DMS153 treated with DMSO at 0.1 percent for 48 hours (cell line): ENCODE measurements around the gene KCNE2.
"Not testable (repeated sequence)": the region's sequence is repeated elsewhere in the genome, so short reads cannot be mapped to it uniquely, and the experiment has no call there.

Source experiments
- DNase-seq: peaks from one replicate; lab custom pipeline; 2025; ENCODE audit not compliant: unreplicated experiment; lab: John Stamatoyannopoulos, UW

KCNE2 gene

GRCh38 chr21:34352556-34352955 lies 11.2 kb upstream of the KCNE2 start:
- no peak for DNase-seq

- no peak for DNase-seq
These were observed 10.6 kb upstream of the KCNE2 start for GRCh38 chr21:34353182-34353581.

- DNase-seq = no peak
These were observed 9.0 kb upstream of the KCNE2 start for GRCh38 chr21:34354836-34355235.

- DNase-seq = no peak
These were observed 8.2 kb upstream of the KCNE2 start for GRCh38 chr21:34355570-34355969.

- DNase-seq = no peak
These were observed 5.9 kb upstream of the KCNE2 start for GRCh38 chr21:34357889-34358288.

GRCh38 chr21:34358866-34359265 lies 4.9 kb upstream of the KCNE2 start:
- no peak for DNase-seq

- no peak for DNase-seq
These were observed 3.1 kb upstream of the KCNE2 start for GRCh38 chr21:34360488-34361241.

GRCh38 chr21:34362136-34362444 lies 1.7 kb upstream of the KCNE2 start:
- DNase-seq = no peak

- no peak for DNase-seq
These were observed 1.1 kb upstream of the KCNE2 start for GRCh38 chr21:34362670-34363069.

GRCh38 chr21:34364921-34365320 lies 1.1 kb downstream of the KCNE2 start:
- DNase-seq = no peak

- DNase-seq = no peak
These were observed 2.0 kb downstream of the KCNE2 start for GRCh38 chr21:34365809-34366208.

GRCh38 chr21:34367320-34367935 lies 3.6 kb downstream of the KCNE2 start:
- DNase-seq = no peak

GRCh38 chr21:34369741-34370140 lies 5.9 kb downstream of the KCNE2 start:
- DNase-seq = no peak

GRCh38 chr21:34372321-34372720 lies 8.5 kb downstream of the KCNE2 start:
- DNase-seq = no peak

GRCh38 chr21:34374462-34374861 lies 10.7 kb downstream of the KCNE2 start:
- not testable (repeated sequence) for DNase-seq

GRCh38 chr21:34374940-34375618 lies 11.3 kb downstream of the KCNE2 start, which contains the start of gene SMIM11:
SMIM11 (plus strand) TSS chr21:34375507; CDS start chr21:34379505, 3,998 bp downstream.
- not testable (repeated sequence) for DNase-seq

- DNase-seq = not testable (repeated sequence)
These were observed 11.8 kb downstream of the KCNE2 start for GRCh38 chr21:34375619-34375972.

GRCh38 chr21:34383138-34383537 lies 19.3 kb downstream of the KCNE2 start:
- not testable (repeated sequence) for DNase-seq

GRCh38 chr21:34383724-34384415 lies 20.1 kb downstream of the KCNE2 start:
- not testable (repeated sequence) for DNase-seq

GRCh38 chr21:34400522-34400921 lies 36.7 kb downstream of the KCNE2 start:
- not testable (repeated sequence) for DNase-seq

GRCh38 chr21:34404742-34405141 lies 40.9 kb downstream of the KCNE2 start:
- not testable (repeated sequence) for DNase-seq

GRCh38 chr21:34405686-34406085 lies 41.9 kb downstream of the KCNE2 start:
- DNase-seq = not testable (repeated sequence)
